ENCODE data around the gene PLA2G2D. TPM values are rescaled to one million over a fixed set of nuclear protein-coding genes. Genes with fewer than 3 reads are reported as not detected.

PLA2G2D gene
- total and polyA plus RNA-seq, 2 of the 13 experiments (the other 11 are each of a cell fraction or from before 2014, with no cell fraction given), result not detected

DNA sequence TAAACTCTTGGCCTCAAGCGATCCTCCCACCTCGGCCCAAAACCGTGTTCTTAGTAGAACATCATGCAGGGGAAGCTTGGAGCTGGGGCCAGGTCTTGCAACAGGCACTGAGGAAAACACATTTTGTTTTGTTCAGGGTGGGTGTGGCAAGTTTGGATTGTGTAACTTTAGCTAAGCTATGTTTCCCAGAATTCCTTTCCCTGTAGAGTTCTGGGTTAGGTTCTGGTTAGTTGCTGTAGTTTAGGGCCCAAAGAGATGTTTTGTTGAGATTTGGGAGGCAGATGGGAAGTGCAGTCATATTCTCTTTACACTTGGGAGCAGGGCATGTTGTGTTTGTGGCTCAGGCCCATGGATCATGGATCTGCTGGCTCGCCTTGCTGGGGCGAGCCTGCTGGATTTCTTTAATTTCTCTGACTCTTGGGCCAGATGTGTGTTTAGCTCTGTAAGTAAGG is 25.4 kb downstream of the PLA2G2D start:
- 54% methylated on average over 5 of the region's 5 CpGs for WGBS (ENCODE audit: low lambda C conversion rate)
- in situ Hi-C loops (cut with HindIII; ENCODE audit: extremely low pct_ligation_motif_present, low pct_unique_long_range_greater_than_20kb), result no loop called here

More for the DNA sequence above, 25.4 kb downstream of the PLA2G2D start:
- TF ChIP-seq, protein P1, sequence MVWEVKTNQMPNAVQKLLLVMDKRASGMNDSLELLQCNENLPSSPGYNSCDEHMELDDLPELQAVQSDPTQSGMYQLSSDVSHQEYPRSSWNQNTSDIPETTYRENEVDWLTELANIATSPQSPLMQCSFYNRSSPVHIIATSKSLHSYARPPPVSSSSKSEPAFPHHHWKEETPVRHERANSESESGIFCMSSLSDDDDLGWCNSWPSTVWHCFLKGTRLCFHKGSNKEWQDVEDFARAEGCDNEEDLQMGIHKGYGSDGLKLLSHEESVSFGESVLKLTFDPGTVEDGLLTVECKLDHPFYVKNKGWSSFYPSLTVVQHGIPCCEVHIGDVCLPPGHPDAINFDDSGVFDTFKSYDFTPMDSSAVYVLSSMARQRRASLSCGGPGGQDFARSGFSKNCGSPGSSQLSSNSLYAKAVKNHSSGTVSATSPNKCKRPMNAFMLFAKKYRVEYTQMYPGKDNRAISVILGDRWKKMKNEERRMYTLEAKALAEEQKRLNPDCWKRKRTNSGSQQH (CRISPR knock-in tag; IDR thresholded peaks at IDR 0.05; ENCODE audit: low read depth), result no peak
- TF ChIP-seq ZFAT (CRISPR knock-in tag; conservative IDR thresholded peaks at IDR 0.05) (no peak), SNAPC2 (CRISPR knock-in tag; IDR thresholded peaks at IDR 0.05) (no peak), STAT5B (CRISPR knock-in tag; IDR thresholded peaks at IDR 0.05) (no peak)
- TF ChIP-seq, protein P2, sequence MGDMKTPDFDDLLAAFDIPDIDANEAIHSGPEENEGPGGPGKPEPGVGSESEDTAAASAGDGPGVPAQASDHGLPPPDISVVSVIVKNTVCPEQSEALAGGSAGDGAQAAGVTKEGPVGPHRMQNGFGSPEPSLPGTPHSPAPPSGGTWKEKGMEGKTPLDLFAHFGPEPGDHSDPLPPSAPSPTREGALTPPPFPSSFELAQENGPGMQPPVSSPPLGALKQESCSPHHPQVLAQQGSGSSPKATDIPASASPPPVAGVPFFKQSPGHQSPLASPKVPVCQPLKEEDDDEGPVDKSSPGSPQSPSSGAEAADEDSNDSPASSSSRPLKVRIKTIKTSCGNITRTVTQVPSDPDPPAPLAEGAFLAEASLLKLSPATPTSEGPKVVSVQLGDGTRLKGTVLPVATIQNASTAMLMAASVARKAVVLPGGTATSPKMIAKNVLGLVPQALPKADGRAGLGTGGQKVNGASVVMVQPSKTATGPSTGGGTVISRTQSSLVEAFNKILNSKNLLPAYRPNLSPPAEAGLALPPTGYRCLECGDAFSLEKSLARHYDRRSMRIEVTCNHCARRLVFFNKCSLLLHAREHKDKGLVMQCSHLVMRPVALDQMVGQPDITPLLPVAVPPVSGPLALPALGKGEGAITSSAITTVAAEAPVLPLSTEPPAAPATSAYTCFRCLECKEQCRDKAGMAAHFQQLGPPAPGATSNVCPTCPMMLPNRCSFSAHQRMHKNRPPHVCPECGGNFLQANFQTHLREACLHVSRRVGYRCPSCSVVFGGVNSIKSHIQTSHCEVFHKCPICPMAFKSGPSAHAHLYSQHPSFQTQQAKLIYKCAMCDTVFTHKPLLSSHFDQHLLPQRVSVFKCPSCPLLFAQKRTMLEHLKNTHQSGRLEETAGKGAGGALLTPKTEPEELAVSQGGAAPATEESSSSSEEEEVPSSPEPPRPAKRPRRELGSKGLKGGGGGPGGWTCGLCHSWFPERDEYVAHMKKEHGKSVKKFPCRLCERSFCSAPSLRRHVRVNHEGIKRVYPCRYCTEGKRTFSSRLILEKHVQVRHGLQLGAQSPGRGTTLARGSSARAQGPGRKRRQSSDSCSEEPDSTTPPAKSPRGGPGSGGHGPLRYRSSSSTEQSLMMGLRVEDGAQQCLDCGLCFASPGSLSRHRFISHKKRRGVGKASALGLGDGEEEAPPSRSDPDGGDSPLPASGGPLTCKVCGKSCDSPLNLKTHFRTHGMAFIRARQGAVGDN (CRISPR knock-in tag; IDR thresholded peaks at IDR 0.05), result no peak
- Histone ChIP-seq H3K27me3 (ENCODE audit: control insufficient read depth in 1 of 2, insufficient read depth in 2 of 2, low read length in 2 of 2) (peaks cover 0 to 19% of the 10 kb centered on the region in 2 experiments; a peak in 2 of 5 replicates), H3K4me2 (ENCODE audit: low read depth, low read length) (no peak overlapping the region), H3K27ac (ENCODE audit: extremely low read length, insufficient read depth, low read length) (no peak overlapping the region), H3K79me2 (ENCODE audit: insufficient read depth, low read length) (no peaks in the 10 kb centered on the region), H3K36me3 (replicated peaks in 1 of 2; ENCODE audit: control insufficient read depth in 1 of 2, insufficient read depth in 2 of 2, low read length in 2 of 2) (no peaks in the 10 kb centered on the region), H3K9me3 (ENCODE audit: low read length) (peaks cover 18% of the 10 kb centered on the region), H3K9ac (ENCODE audit: insufficient read depth, low read depth, low read length) (no peak overlapping the region), H2AFZ (ENCODE audit: low read length) (no peak overlapping the region), H3K4me1 (ENCODE audit: insufficient read depth, low read length) (no peaks in the 10 kb centered on the region), H4K20me1 (ENCODE audit: insufficient read depth, low read length) (no peaks in the 10 kb centered on the region), H3K4me3 (replicated peaks in 1 of 3; ENCODE audit: insufficient read depth in 1 of 3, low read depth in 2 of 3, low read length in 3 of 3) (no peak overlapping the region)
- ChIA-PET POLR2A (no interaction called here), CTCF (ENCODE audit: low intra/inter-chr PET ratio, low total read pairs) (no interaction called here)
- DNase-seq (ENCODE audit: low spot score) (no peak), FAIRE-seq (no peak), ATAC-seq (no peak)
- no TSS peak for BruUV-seq (replicated peaks)
- intact Hi-C loops (cut with micrococcal nuclease; ENCODE audit: unreplicated experiment), result no loop called here
